Body of pancreas (tissue), 4 donors: ENCODE data around the gene SBF2. TPM values are rescaled to one million over a fixed set of nuclear protein-coding genes. Genes with fewer than 3 reads are reported as not detected.
"Not testable (repeated sequence)": the region's sequence is repeated elsewhere in the genome, so short reads cannot be mapped to it uniquely, and the experiment has no call there.

ENCODE experiments used
- ATAC-seq: fragments of 150-250 bp; one replicate; pipeline ENCODE4 v1.9.1; 2016
- DNase-seq, 4 donors: peaks; one replicate each; pipeline ENCODE4 v3.0.0-alpha.2; 2019
- H3K27ac ChIP-seq, 4 donors: fragments of 200-600 bp; sonication (generic); 1 replicate in 3 of 4; 2 replicates in 1 of 4; pipeline versions ENCODE4 v1.5.1 to v1.6.1; 2016 to 2019; ENCODE audit warnings: mild to moderate bottlenecking in 1 of 4, mixed read lengths in 1 of 4, moderate library complexity in 1 of 4
- H3K27me3 ChIP-seq, 2 donors: fragments of 200-600 bp; sonication (generic); one replicate each; pipeline ENCODE4 v1.6.0; 2016; ENCODE audit warnings: mild to moderate bottlenecking in 1 of 2
- H3K36me3 ChIP-seq, 2 donors: fragments of 200-600 bp; sonication (generic); replicated peaks in 1 of 2; 2 replicates each; pipeline ENCODE4 v1.5.1; 2016; ENCODE audit warnings: low read depth in 2 of 2; ENCODE audit not compliant: insufficient read depth in 1 of 2
- H3K4me1 ChIP-seq: fragments of 200-600 bp; sonication (generic); one replicate; pipeline ENCODE4 v1.6.0; 2016
- H3K4me3 ChIP-seq, 2 donors: fragments of 200-600 bp; sonication (generic); 1 replicate in 1 of 2; 2 replicates in 1 of 2; pipeline ENCODE4 v1.5.1; 2016 to 2019
- H3K9me3 ChIP-seq, 3 donors: fragments of 200-600 bp; sonication (generic); 1 replicate in 2 of 3; 2 replicates in 1 of 3; pipeline ENCODE4 v1.5.1; 2016
- CTCF ChIP-seq, 7 experiments: fragments of 450-650 bp in 4 of 7; fragments of 200-600 bp in 3 of 7; sonication (generic) in 3 of 7; IDR thresholded peaks; one replicate each; pipeline ENCODE4 v1.5.1; 2016 to 2019; ENCODE audit warnings: antibody characterized with exemption in 7 of 7
- POLR2A ChIP-seq, 3 donors: fragments of 450-650 bp; IDR thresholded peaks; one replicate each; pipeline ENCODE4 v1.6.1; 2016; ENCODE audit warnings: antibody characterized with exemption in 3 of 3, mild to moderate bottlenecking in 2 of 3
- WGBS, 2 donors: methylation state at CpG; one replicate each; pipeline ENCODE4 v1.1.5; 2017; 5-methylcytosine and 5-hydroxymethylcytosine counted together
- intact Hi-C: fragments of 100-400 bp; cut with DNase I; formaldehyde crosslinking; loops from one replicate; pipeline ENCODE4 v1.15.1; 2023
- total RNA-seq, 2 donors: library from RNA; depleted of rRNA; stranded (reverse); fragments of >200 nt; gene quantifications; one replicate each; pipeline ENCODE4 v1.1.0, GENCODE V29; 2016

Gene SBF2
- total RNA-seq, 2 donors from 2014 or later = 23.6 to 38.9 TPM

DNA sequence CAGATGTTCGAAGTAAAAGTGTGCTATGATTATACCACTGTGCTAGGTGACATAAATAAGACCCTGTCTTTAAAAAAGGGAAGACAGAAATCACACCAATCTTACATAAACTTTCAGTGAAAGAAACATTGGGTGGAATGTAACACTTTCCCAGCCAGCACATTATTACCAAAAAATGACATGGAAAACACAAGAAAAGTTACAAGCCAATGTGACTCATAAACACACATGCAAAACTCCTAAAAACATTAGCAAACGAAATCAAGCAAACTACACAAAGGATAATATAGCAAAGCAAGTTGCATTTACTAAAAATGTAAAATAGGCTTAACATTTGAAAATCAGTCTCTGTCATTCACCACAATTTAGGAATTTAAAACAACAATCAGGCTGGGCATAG is 47.0 kb downstream of the SBF2 start:
- Histone ChIP-seq H3K4me3 (no peak overlapping the region), H3K4me1 (no peaks in the 10 kb centered on the region)
- 79 to 83% methylated on average over 2 of the region's 2 CpGs for WGBS, 2 donors

DNA sequence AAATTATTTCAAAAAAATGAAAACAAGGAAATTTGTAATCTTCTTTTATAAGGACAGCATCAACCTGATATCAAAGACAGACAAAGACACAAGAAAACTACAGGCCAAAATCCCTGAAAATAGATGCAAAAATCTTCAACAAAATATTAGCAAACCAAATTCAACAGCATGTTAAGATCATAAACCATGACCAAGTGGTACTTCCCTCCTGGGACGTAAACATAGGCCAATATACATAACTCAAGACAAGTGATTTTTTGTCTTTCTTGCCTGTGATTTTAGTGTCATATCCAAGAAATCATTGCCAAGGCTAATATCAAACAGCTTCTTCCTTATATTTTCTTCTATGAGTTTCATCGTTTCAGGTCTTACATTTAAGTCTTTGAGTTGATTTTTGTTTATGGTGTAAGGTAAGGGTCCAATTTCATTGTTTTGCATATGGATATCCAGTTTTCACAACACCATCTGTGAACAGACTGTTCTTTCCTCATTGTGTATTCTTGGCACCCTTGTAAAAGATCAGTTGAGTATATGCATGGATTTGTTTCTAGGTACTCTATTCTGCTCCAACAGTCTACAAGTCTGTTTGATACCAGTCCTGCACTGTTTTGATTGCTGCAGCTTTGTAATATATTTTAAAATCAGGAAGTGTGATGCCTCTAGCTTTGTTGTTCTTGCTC is 50.0 kb downstream of the SBF2 start:
- no peak for DNase-seq
- no peaks in the 10 kb centered on the region for H3K4me1 ChIP-seq
- H3K27me3 ChIP-seq = no peaks in the 10 kb centered on the region
- no peak for ATAC-seq
- H3K9me3 ChIP-seq = no peaks in the 10 kb centered on the region
- intact Hi-C loops = no loop called here
- 89 to 93% methylated on average over 2 of the region's 2 CpGs for WGBS, 2 donors
- no peak overlapping the region for H3K4me3 ChIP-seq
- no peak for TF ChIP-seq POLR2A (IDR thresholded peaks at IDR 0.05)
- no peak for TF ChIP-seq CTCF (IDR thresholded peaks at IDR 0.05)
- H3K27ac ChIP-seq = no peak overlapping the region
- H3K36me3 ChIP-seq = no peaks in the 10 kb centered on the region

More for the DNA sequence above, 47.0 kb downstream of the SBF2 start:
- Histone ChIP-seq H3K27me3 (no peaks in the 10 kb centered on the region), H3K9me3 (no peaks in the 10 kb centered on the region), H3K27ac (no peak overlapping the region), H3K36me3 (no peaks in the 10 kb centered on the region)
- no peak for ATAC-seq
- intact Hi-C loops = no loop called here
- TF ChIP-seq CTCF (IDR thresholded peaks at IDR 0.05) (no peak), POLR2A (IDR thresholded peaks at IDR 0.05) (no peak)
- no peak for DNase-seq

DNA sequence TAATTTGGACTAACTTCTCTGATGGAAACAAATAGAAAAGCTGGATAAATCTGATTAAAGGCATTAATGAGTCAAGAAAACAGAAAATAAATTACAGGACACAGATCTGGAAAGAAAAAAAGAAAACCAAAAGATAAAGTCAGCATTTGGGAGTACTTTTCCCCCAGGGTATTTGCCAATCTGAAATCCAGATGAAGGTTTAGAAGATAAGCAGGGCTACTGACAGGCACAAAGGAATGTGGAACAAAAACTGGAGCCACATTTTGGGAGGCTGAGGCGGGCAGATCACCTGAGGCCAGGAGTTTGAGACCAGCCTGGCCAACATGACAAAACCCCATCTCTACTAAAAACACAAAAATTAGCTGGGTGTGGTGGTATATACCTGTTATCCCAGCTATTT is 57.2 kb downstream of the SBF2 start:
- H3K9me3 ChIP-seq = peaks cover 0 to 5% (median 0%) of the 10 kb centered on the region in 3 donors
- DNase-seq (no peak), ATAC-seq (no peak)
- H3K4me1 ChIP-seq = no peaks in the 10 kb centered on the region
- intact Hi-C loops = no loop called here
- H3K27ac ChIP-seq = no peak overlapping the region
- WGBS, 2 donors = 82 to 100% methylated on average over 1 of the region's 1 CpG
- H3K27me3 ChIP-seq = no peaks in the 10 kb centered on the region
- no peaks in the 10 kb centered on the region for H3K36me3 ChIP-seq
- TF ChIP-seq CTCF (IDR thresholded peaks at IDR 0.05) (no peak), POLR2A (IDR thresholded peaks at IDR 0.05) (no peak)
- no peak overlapping the region for H3K4me3 ChIP-seq

DNA sequence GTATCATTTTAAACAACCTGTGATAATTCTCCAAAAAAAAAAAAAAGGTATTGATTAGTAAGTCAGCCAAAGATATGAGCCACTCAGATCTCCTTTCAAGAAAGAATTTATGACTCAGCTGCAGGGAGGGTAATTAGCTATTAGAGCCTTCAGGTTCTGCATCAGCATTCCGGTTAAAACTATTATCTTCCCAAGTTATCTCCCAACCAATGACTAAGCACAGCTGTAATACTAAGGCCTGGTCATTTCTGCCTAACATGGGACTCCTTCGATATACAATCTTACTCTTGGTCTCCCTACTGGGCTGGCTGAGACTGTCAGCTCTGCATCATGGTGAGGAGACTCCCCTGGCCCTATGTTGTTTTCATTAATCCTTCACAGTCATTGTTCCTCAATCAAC is 60.4 kb downstream of the SBF2 start:
- Histone ChIP-seq H3K27ac (no peak overlapping the region), H3K36me3 (no peaks in the 10 kb centered on the region), H3K27me3 (no peaks in the 10 kb centered on the region), H3K4me3 (no peak overlapping the region), H3K9me3 (peaks cover 0 to 9% (median 0%) of the 10 kb centered on the region in 3 donors), H3K4me1 (no peaks in the 10 kb centered on the region)
- ATAC-seq = no peak
- no peak for TF ChIP-seq CTCF (IDR thresholded peaks at IDR 0.05)
- TF ChIP-seq POLR2A (IDR thresholded peaks at IDR 0.05) = no peak
- WGBS, 2 donors = 71 to 74% methylated on average over 2 of the region's 2 CpGs
- no peak for DNase-seq
- intact Hi-C loops = no loop called here

GRCh38 chr11:10232756-10233155 is 61.3 kb downstream of the SBF2 start:
- Histone ChIP-seq H3K4me1 (no peaks in the 10 kb centered on the region), H3K27me3 (no peaks in the 10 kb centered on the region), H3K27ac (no peak overlapping the region), H3K9me3 (peaks cover 0 to 9% (median 0%) of the 10 kb centered on the region in 3 donors), H3K4me3 (no peak overlapping the region), H3K36me3 (no peaks in the 10 kb centered on the region)
- TF ChIP-seq CTCF (IDR thresholded peaks at IDR 0.05) (no peak), POLR2A (IDR thresholded peaks at IDR 0.05) (no peak)
- no peak for ATAC-seq
- intact Hi-C loops = no loop called here
- 84 to 90% methylated on average over 1 of the region's 1 CpG for WGBS, 2 donors
- DNase-seq = no peak

GRCh38 chr11:10231803-10232202 is 62.2 kb downstream of the SBF2 start:
- H3K27ac ChIP-seq, H3K36me3 ChIP-seq, H3K4me1 ChIP-seq, H3K9me3 ChIP-seq, ATAC-seq, intact Hi-C loops, DNase-seq, H3K27me3 ChIP-seq, H3K4me3 ChIP-seq: not testable (repeated sequence)
- WGBS, 2 donors = 94 to 95% methylated on average over 5 to 13 of the region's 13 CpGs
